Astrocyte of the spinal cord (primary cell): ENCODE measurements around the gene GALT.

Source experiments
- DNase-seq: peaks from one replicate; pipeline ENCODE4 v3.0.0; 2011; ENCODE audit warnings: low read depth, low spot score
- H3K4me3 ChIP-seq: 2 replicates; pipeline ENCODE4 v1.5.1; 2011; ENCODE audit warnings: low read depth, mild to moderate bottlenecking, low read length, moderate library complexity
- CTCF ChIP-seq: IDR thresholded peaks from 2 replicates; pipeline ENCODE4 v1.5.1; 2012; ENCODE audit warnings: low read depth, mild to moderate bottlenecking, low read length, inconsistent platforms
- in situ Hi-C: cut with HindIII; loops from 2 replicates; pipeline ENCODE4 v1.10.0; 2017; ENCODE audit warnings: low sequenced_read_pairs

The GALT gene

GRCh38 chr9:34606905-34607304, 39.6 kb upstream of the GALT start:
- no peak for DNase-seq
- H3K4me3 ChIP-seq = no peak overlapping the region
- TF ChIP-seq CTCF = no peak
- in situ Hi-C loops = no loop called here

GRCh38 chr9:34607331-34607730, 39.1 kb upstream of the GALT start:
- in situ Hi-C loops = no loop called here
- TF ChIP-seq CTCF = no peak
- no peak overlapping the region for H3K4me3 ChIP-seq
- DNase-seq = no peak

- H3K4me3 ChIP-seq = no peak overlapping the region
- DNase-seq = no peak
- TF ChIP-seq CTCF = no peak
- in situ Hi-C loops = no loop called here
Observed at GRCh38 chr9:34610434-34611206, 35.9 kb upstream of the GALT start.

GRCh38 chr9:34611251-34611810, 35.1 kb upstream of the GALT start:
- TF ChIP-seq CTCF = no peak
- DNase-seq = no peak
- peak overlapping the region; percentile 79 for H3K4me3 ChIP-seq
- in situ Hi-C loops = no loop called here

GRCh38 chr9:34611811-34612787, 34.4 kb upstream of the GALT start, which contains the start of gene RPP25L:
TSS of gene RPP25L (minus strand) at chr9:34612097. CDS start at chr9:34611296, 801 bp downstream.
- no peak for TF ChIP-seq CTCF
- peak; percentile 82 for DNase-seq
- H3K4me3 ChIP-seq = peak within 1 kb of the TSS; percentile 79
- in situ Hi-C loops = no loop called here

- H3K4me3 ChIP-seq = peak overlapping the region; percentile 79
- in situ Hi-C loops = no loop called here
- TF ChIP-seq CTCF = peak; percentile 91
- DNase-seq = peak; percentile 67
Observed at GRCh38 chr9:34612788-34613390, 33.6 kb upstream of the GALT start.
